Measurements from ENCODE around the gene SHISAL2A. TPM values are rescaled to one million over a fixed set of nuclear protein-coding genes. Genes with fewer than 3 reads are reported as not detected.

Gene SHISAL2A
- polyA plus RNA-seq, 3 donors: 0.18 to 0.26 TPM; not detected in 1

GRCh38 chr1:52651904-52652303, 18.9 kb downstream of the SHISAL2A start:
- no peak overlapping the region for H3K27ac ChIP-seq (ENCODE audit: low read depth, low read length)
- 38 to 87% (median 86%) methylated on average over 1 of the region's 1 CpG for WGBS, 3 donors

- 94 to 96% (median 96%) methylated on average over 5 of the region's 5 CpGs for WGBS, 3 donors
- no peak overlapping the region for H3K27ac ChIP-seq (ENCODE audit: low read depth, low read length)
These were observed 20.4 kb downstream of the SHISAL2A start for GRCh38 chr1:52653207-52653849.

GRCh38 chr1:52654063-52654462, 21.1 kb downstream of the SHISAL2A start:
- H3K27ac ChIP-seq (ENCODE audit: low read depth, low read length): no peak overlapping the region

- WGBS, 3 donors: 92 to 97% (median 93%) methylated on average over 3 of the region's 3 CpGs
These were observed 24.7 kb downstream of the SHISAL2A start for GRCh38 chr1:52657702-52658101.

GRCh38 chr1:52658795-52659194, 25.8 kb downstream of the SHISAL2A start:
- 89 to 97% (median 94%) methylated on average over 1 of the region's 1 CpG for WGBS, 3 donors

More at GRCh38 chr1:52657702-52658101, 24.7 kb downstream of the SHISAL2A start:
- H3K27ac ChIP-seq (ENCODE audit: low read depth, low read length): no peak overlapping the region

GRCh38 chr1:52659356-52659755, 26.4 kb downstream of the SHISAL2A start:
- H3K27ac ChIP-seq (ENCODE audit: low read depth, low read length): no peak overlapping the region
- WGBS, 3 donors: 93 to 99% (median 96%) methylated on average over 3 of the region's 3 CpGs

More at GRCh38 chr1:52658795-52659194, 25.8 kb downstream of the SHISAL2A start:
- H3K27ac ChIP-seq (ENCODE audit: low read depth, low read length): no peak overlapping the region

GRCh38 chr1:52659851-52660596, 27.1 kb downstream of the SHISAL2A start:
- WGBS, 3 donors: 67 to 71% (median 69%) methylated on average over 13 of the region's 13 CpGs
- no peak overlapping the region for H3K27ac ChIP-seq (ENCODE audit: low read depth, low read length)

GRCh38 chr1:52660807-52661206, 27.8 kb downstream of the SHISAL2A start:
- 59 to 69% (median 59%) methylated on average over 3 of the region's 3 CpGs for WGBS, 3 donors
- no peak overlapping the region for H3K27ac ChIP-seq (ENCODE audit: low read depth, low read length)

GRCh38 chr1:52662645-52663313, 29.8 kb downstream of the SHISAL2A start:
- H3K27ac ChIP-seq (ENCODE audit: low read depth, low read length): no peak overlapping the region
- 37 to 47% (median 42%) methylated on average over 13 of the region's 13 CpGs for WGBS, 3 donors

- WGBS, 3 donors: 86 to 91% (median 89%) methylated on average over 5 of the region's 5 CpGs
- no peak overlapping the region for H3K27ac ChIP-seq (ENCODE audit: low read depth, low read length)
These were observed 30.7 kb downstream of the SHISAL2A start for GRCh38 chr1:52663716-52664115.

- WGBS, 3 donors: 81 to 87% (median 84%) methylated on average over 8 of the region's 8 CpGs
- H3K27ac ChIP-seq (ENCODE audit: low read depth, low read length): no peak overlapping the region
These were observed 32.3 kb downstream of the SHISAL2A start for GRCh38 chr1:52665006-52665941.

- WGBS, 3 donors: 73 to 84% (median 81%) methylated on average over 5 of the region's 5 CpGs
- no peak overlapping the region for H3K27ac ChIP-seq (ENCODE audit: low read depth, low read length)
These were observed 34.3 kb downstream of the SHISAL2A start for GRCh38 chr1:52667290-52667689.

- H3K27ac ChIP-seq (ENCODE audit: low read depth, low read length): no peak overlapping the region
- WGBS, 3 donors: 86% methylated on average over 3 of the region's 3 CpGs
These were observed 35.0 kb downstream of the SHISAL2A start for GRCh38 chr1:52667984-52668383.

- H3K27ac ChIP-seq (ENCODE audit: low read depth, low read length): no peak overlapping the region
- WGBS, 3 donors: 90 to 98% (median 94%) methylated on average over 2 of the region's 2 CpGs
These were observed 35.7 kb downstream of the SHISAL2A start for GRCh38 chr1:52668711-52669110.

- WGBS, 3 donors: 92 to 100% (median 96%) methylated on average over 1 of the region's 1 CpG
- no peak overlapping the region for H3K27ac ChIP-seq (ENCODE audit: low read depth, low read length)
These were observed 36.7 kb downstream of the SHISAL2A start for GRCh38 chr1:52669696-52670095.

GRCh38 chr1:52670604-52671003, 37.6 kb downstream of the SHISAL2A start:
- no peak overlapping the region for H3K27ac ChIP-seq (ENCODE audit: low read depth, low read length)
- WGBS, 3 donors: 79 to 85% (median 83%) methylated on average over 2 of the region's 2 CpGs

- WGBS, 3 donors: 22 to 60% (median 28%) methylated on average over 1 of the region's 1 CpG
- H3K27ac ChIP-seq (ENCODE audit: low read depth, low read length): no peak overlapping the region
These were observed 40.0 kb downstream of the SHISAL2A start for GRCh38 chr1:52672946-52673345.

GRCh38 chr1:52673513-52673912, 40.5 kb downstream of the SHISAL2A start:
- 86 to 93% (median 90%) methylated on average over 4 of the region's 4 CpGs for WGBS, 3 donors
- no peak overlapping the region for H3K27ac ChIP-seq (ENCODE audit: low read depth, low read length)
